H1 (cell line): ENCODE measurements around the gene NPAS4. TPM values are rescaled to one million over a fixed set of nuclear protein-coding genes. Genes with fewer than 3 reads are reported as not detected.

Experiments
- CTCF ChIA-PET: fragments of 300-600 bp; sonication (Branson Sonifier 250); formaldehyde crosslinking; loops from one replicate; lab custom pipeline; 2021; ENCODE audit not compliant: partially characterized antibody; lab: Charles Lee
- POLR2A ChIA-PET: fragments of 300-600 bp; sonication (Branson Sonifier 250); formaldehyde crosslinking; loops from one replicate; lab custom pipeline; 2021; ENCODE audit warnings: inconsistent platforms; ENCODE audit not compliant: partially characterized antibody; lab: Charles Lee
- DNase-seq, 2 experiments: peaks; one replicate each; pipeline versions ENCODE4 v3.0.0 to v3.0.0-alpha.2; 2010 to 2022; ENCODE audit warnings: low spot score in 2 of 2, low read depth in 1 of 2, mixed read lengths in 1 of 2
- FAIRE-seq: peaks from 2 replicates; lab custom pipeline; 2011; peaks lifted over from hg19 to GRCh38; lab: Jason Lieb, UNC
- H2AFZ ChIP-seq: 2 replicates; pipeline ENCODE4 v1.8.1; 2012; ENCODE audit warnings: low read length, inconsistent platforms
- H2AK5ac ChIP-seq: 2 replicates; pipeline ENCODE4 v1.6.1; 2013; ENCODE audit warnings: low read depth, low read length
- H2BK120ac ChIP-seq: replicated peaks from 2 replicates; pipeline ENCODE3; 2013; ENCODE audit warnings: low read depth, low read length, inconsistent platforms
- H2BK12ac ChIP-seq: 2 replicates; pipeline ENCODE4 v1.6.1; 2013; ENCODE audit warnings: low read depth, low read length
- H2BK15ac ChIP-seq: 2 replicates; pipeline ENCODE4 v1.6.1; 2013; ENCODE audit warnings: low read length
- H2BK20ac ChIP-seq: 2 replicates; pipeline ENCODE4 v1.6.1; 2013; ENCODE audit warnings: low read length
- H2BK5ac ChIP-seq: 2 replicates; pipeline ENCODE4 v1.6.1; 2013; ENCODE audit warnings: low read depth, low read length
- H3K14ac ChIP-seq: 2 replicates; pipeline ENCODE4 v1.6.1; 2013; ENCODE audit warnings: inconsistent platforms; ENCODE audit not compliant: insufficient read length
- H3K18ac ChIP-seq: 2 replicates; pipeline ENCODE4 v1.6.1; 2013; ENCODE audit warnings: low read length; ENCODE audit errors: extremely low read depth
- H3K23ac ChIP-seq: 2 replicates; pipeline ENCODE4 v1.6.1; 2013; ENCODE audit warnings: inconsistent platforms; ENCODE audit not compliant: insufficient read length
- H3K23me2 ChIP-seq: 2 replicates; pipeline ENCODE4 v1.6.1; 2013; ENCODE audit warnings: low read depth, low read length
- H3K27ac ChIP-seq: 2 replicates; pipeline ENCODE4 v1.6.1; 2011; ENCODE audit warnings: low read depth, low read length, inconsistent platforms
- H3K27me3 ChIP-seq, 4 experiments: replicated peaks in 1 of 4; 1 replicate in 1 of 4; 2 replicates in 3 of 4; pipeline versions ENCODE4 v1.6.1 to v1.8.1; 2011 to 2013; ENCODE audit warnings: low read length in 3 of 4, mild to moderate bottlenecking in 3 of 4, inconsistent platforms in 2 of 4, mixed read lengths in 2 of 4, moderate library complexity in 1 of 4; ENCODE audit not compliant: control insufficient read depth in 3 of 4, insufficient read depth in 3 of 4; ENCODE audit errors: extremely low read depth in 1 of 4
- H3K36me3 ChIP-seq, 4 experiments: 2 replicates each; pipeline versions ENCODE4 v1.6.1 to v1.8.1; 2011 to 2013; ENCODE audit warnings: mild to moderate bottlenecking in 4 of 4, low read length in 3 of 4, moderate library complexity in 2 of 4, control low read depth in 1 of 4, inconsistent platforms in 1 of 4; ENCODE audit not compliant: insufficient read depth in 4 of 4, control insufficient read depth in 2 of 4
- H3K4ac ChIP-seq: replicated peaks from 2 replicates; pipeline ENCODE3; 2013; ENCODE audit warnings: low read length, low read depth, mixed read lengths, inconsistent platforms; ENCODE audit not compliant: insufficient read length
- H3K4me1 ChIP-seq, 4 experiments: replicated peaks in 1 of 4; 1 replicate in 1 of 4; 2 replicates in 3 of 4; pipeline versions ENCODE4 v1.6.1 to v1.8.1; 2011 to 2013; ENCODE audit warnings: low read length in 3 of 4, inconsistent platforms in 2 of 4, mixed read lengths in 1 of 4; ENCODE audit not compliant: insufficient read depth in 4 of 4, control insufficient read depth in 3 of 4
- H3K4me2 ChIP-seq, 2 experiments: 2 replicates each; pipeline versions ENCODE4 v1.6.1 to v1.8.1; 2011 to 2013; ENCODE audit warnings: low read depth in 2 of 2, low read length in 2 of 2, control low read depth in 1 of 2, inconsistent platforms in 1 of 2, mild to moderate bottlenecking in 1 of 2; ENCODE audit not compliant: insufficient read depth in 1 of 2
- H3K4me3 ChIP-seq, 4 experiments: fragments of 200-600, 300-600 bp in 1 of 4; sonication (generic), shearing (Covaris generic), sonication (Bioruptor Twin) in 1 of 4; 2 replicates each; pipeline versions ENCODE4 v1.5.1 to v1.8.1; 2011 to 2016; ENCODE audit warnings: low read length in 4 of 4, low read depth in 3 of 4, control low read depth in 2 of 4, inconsistent platforms in 2 of 4, mild to moderate bottlenecking in 2 of 4, mixed read lengths in 1 of 4, moderate library complexity in 1 of 4; ENCODE audit not compliant: insufficient read depth in 2 of 4; ENCODE audit errors: extremely low read depth in 1 of 4
- H3K56ac ChIP-seq: replicated peaks from 2 replicates; pipeline ENCODE3; 2013; ENCODE audit warnings: low read depth, mild to moderate bottlenecking, mixed read lengths, low read length, inconsistent platforms; ENCODE audit not compliant: insufficient read length
- H3K79me1 ChIP-seq: 2 replicates; pipeline ENCODE4 v1.6.1; 2013; ENCODE audit warnings: low read depth, low read length, control low read depth
- H3K79me2 ChIP-seq, 2 experiments: 2 replicates each; pipeline versions ENCODE4 v1.6.1 to v1.8.1; 2012 to 2013; ENCODE audit warnings: low read length in 2 of 2, mild to moderate bottlenecking in 2 of 2, inconsistent platforms in 1 of 2; ENCODE audit not compliant: insufficient read depth in 2 of 2, control insufficient read depth in 1 of 2
- H3K9ac ChIP-seq, 4 experiments: replicated peaks in 1 of 4; 1 replicate in 1 of 4; 2 replicates in 3 of 4; pipeline versions ENCODE4 v1.6.1 to v1.8.1; 2011 to 2013; ENCODE audit warnings: low read depth in 3 of 4, low read length in 3 of 4, control low read depth in 2 of 4, mild to moderate bottlenecking in 2 of 4, moderate library complexity in 2 of 4, inconsistent platforms in 1 of 4; ENCODE audit errors: extremely low read depth in 1 of 4
- H3K9me3 ChIP-seq, 2 experiments: 2 replicates each; pipeline versions ENCODE4 v1.6.1 to v1.8.1; 2012 to 2013; ENCODE audit warnings: mild to moderate bottlenecking in 2 of 2, moderate library complexity in 2 of 2, control low read depth in 1 of 2, inconsistent platforms in 1 of 2, low read depth in 1 of 2, low read length in 1 of 2, mixed read lengths in 1 of 2; ENCODE audit not compliant: insufficient read depth in 2 of 2
- H4K20me1 ChIP-seq, 2 experiments: replicated peaks in 1 of 2; 2 replicates each; pipeline versions ENCODE3 to v1.8.1; 2011 to 2013; ENCODE audit warnings: inconsistent platforms in 2 of 2, low read length in 2 of 2, mild to moderate bottlenecking in 1 of 2; ENCODE audit not compliant: insufficient read depth in 2 of 2, control insufficient read depth in 1 of 2
- H4K5ac ChIP-seq: 2 replicates; pipeline ENCODE4 v1.6.1; 2013; ENCODE audit warnings: low read length, low read depth, mixed read lengths, inconsistent platforms; ENCODE audit not compliant: insufficient read length
- H4K8ac ChIP-seq: 2 replicates; pipeline ENCODE4 v1.8.0; 2013; ENCODE audit warnings: mild to moderate bottlenecking, moderate library complexity, low read length, inconsistent platforms; ENCODE audit not compliant: insufficient read depth; ENCODE audit errors: extremely low read depth
- H4K91ac ChIP-seq: replicated peaks from 2 replicates; pipeline ENCODE3; 2013; ENCODE audit warnings: low read length, mixed read lengths, inconsistent platforms; ENCODE audit not compliant: insufficient read length
- CREB1 ChIP-seq: IDR thresholded peaks from 2 replicates; pipeline ENCODE4 v1.6.1; 2012; ENCODE audit warnings: inconsistent platforms
- E2F6 ChIP-seq: IDR thresholded peaks from 2 replicates; pipeline ENCODE4 v1.6.1; 2012; ENCODE audit warnings: inconsistent platforms
- EZH2 ChIP-seq: fragments of 200-600 bp; sonication (generic); IDR thresholded peaks from 2 replicates; pipeline ENCODE4 v1.7.1; 2012; ENCODE audit warnings: low read depth, mild to moderate bottlenecking, moderate library complexity, low read length, inconsistent platforms; ENCODE audit not compliant: severe bottlenecking
- KDM4A ChIP-seq: IDR thresholded peaks from one replicate; pipeline ENCODE4 v1.7.1; 2012; ENCODE audit warnings: low read depth, mild to moderate bottlenecking, moderate library complexity, low read length, inconsistent platforms; ENCODE audit not compliant: severe bottlenecking
- NANOG ChIP-seq: IDR thresholded peaks from 2 replicates; pipeline ENCODE4 v1.6.1; 2011; ENCODE audit warnings: low read length, low read depth, mild to moderate bottlenecking, inconsistent platforms; ENCODE audit not compliant: insufficient read depth, poor library complexity, severe bottlenecking
- POU5F1 ChIP-seq: IDR thresholded peaks from 2 replicates; pipeline ENCODE4 v1.6.1; 2011; ENCODE audit warnings: low read depth, mild to moderate bottlenecking, low read length, moderate library complexity
- RNF2 ChIP-seq: fragments of 200-900, 300-1000 bp; sonication (generic); IDR thresholded peaks from 2 replicates; pipeline ENCODE4 v1.7.1; 2016; ENCODE audit warnings: borderline replicate concordance, low read depth, mild to moderate bottlenecking, antibody characterized with exemption, low read length; ENCODE audit not compliant: poor library complexity, severe bottlenecking; ENCODE audit errors: missing control alignments
- TAF1 ChIP-seq: IDR thresholded peaks from 2 replicates; pipeline ENCODE4 v1.6.1; 2011; ENCODE audit warnings: mild to moderate bottlenecking, low read depth, low read length
- WGBS, 2 experiments: shearing (Covaris generic) in 1 of 2; methylation state at CpG; one replicate each; pipeline versions ENCODE4 v1.1.6 to v1.1.7; 2013 to 2015; ENCODE audit warnings: low lambda C conversion rate in 2 of 2, mixed read lengths in 2 of 2, inconsistent platforms in 1 of 2, low coverage in 1 of 2, missing lambda C conversion rate in 1 of 2; ENCODE audit not compliant: insufficient replicate concordance in 2 of 2, insufficient coverage in 1 of 2, insufficient read length in 1 of 2; ENCODE audit errors: extremely low coverage in 1 of 2, missing lambda C conversion rate in 1 of 2; 5-methylcytosine and 5-hydroxymethylcytosine counted together
- long read RNA-seq, 2 experiments: library from RNA in 1 of 2; library from capped mRNA in 1 of 2; stranded (forward); transcript quantifications; one replicate each; pipeline ENCODE4 v2.0.0, GENCODE V29; 2021; ENCODE audit warnings: inconsistent platforms in 1 of 2
- polyA minus RNA-seq, 3 experiments: library from RNA; depleted of rRNA, polyadenylated mRNA; stranded (reverse); fragments of >200 nt; gene quantifications; 1 replicate in 2 of 3; 2 replicates in 1 of 3; pipeline ENCODE4 v1.2.3, GENCODE V29; 2011
- polyA plus RNA-seq, 7 experiments: library from polyadenylated mRNA; depleted of rRNA in 3 of 7; stranded (reverse) in 5 of 7; unstranded in 2 of 7; fragments of >200 nt in 5 of 7; fragments of 200-250 nt in 2 of 7; gene quantifications; 1 replicate in 5 of 7; 2 replicates in 1 of 7; 4 replicates in 1 of 7; pipeline versions ENCODE4 v1.2.1 to v1.2.3, GENCODE V29; 2011 to 2013; ENCODE audit warnings: missing spikeins in 2 of 7, mixed read lengths in 2 of 7
- total RNA-seq: library from RNA; stranded (reverse); fragmentation: NEBNext Ultra II Directional; extraction: Animal tissue kit (Norgen Biotek cat#: 25700); gene quantifications from 2 replicates; pipeline ENCODE4 v1.2.1, GENCODE V29; 2021

NPAS4 gene
- total RNA-seq (0.88 and 0.99 TPM in 2 replicates), polyA plus RNA-seq (2011; rRNA removed) (0.73 and 0.77 TPM in 2 replicates), polyA minus RNA-seq (2011; rRNA and poly(A)+ RNA removed) (0.12 and 0.66 TPM in 2 replicates)
- polyA plus RNA-seq (2011; cell fraction: cytosol; rRNA removed): 0.54 TPM
- polyA plus RNA-seq (2011; cell fraction: nucleus; rRNA removed): 2.0 TPM
- 0.58 to 1.2 TPM (median 0.85 TPM) in 4 replicates for polyA plus RNA-seq (2012, experiment 1 of 2)
- polyA plus RNA-seq (2012, experiment 2 of 2): 0.28 TPM
- 0.24 TPM for polyA plus RNA-seq (2013, experiment 1 of 2)
- polyA plus RNA-seq (2013, experiment 2 of 2): 0.18 TPM
- 0.44 TPM for polyA minus RNA-seq (2011; cell fraction: cytosol; rRNA and poly(A)+ RNA removed)
- 0.40 TPM for polyA minus RNA-seq (2011; cell fraction: nucleus; rRNA and poly(A)+ RNA removed)
- long read RNA-seq, experiment 1: 0 reads
- long read RNA-seq, experiment 2: 0 reads

DNA sequence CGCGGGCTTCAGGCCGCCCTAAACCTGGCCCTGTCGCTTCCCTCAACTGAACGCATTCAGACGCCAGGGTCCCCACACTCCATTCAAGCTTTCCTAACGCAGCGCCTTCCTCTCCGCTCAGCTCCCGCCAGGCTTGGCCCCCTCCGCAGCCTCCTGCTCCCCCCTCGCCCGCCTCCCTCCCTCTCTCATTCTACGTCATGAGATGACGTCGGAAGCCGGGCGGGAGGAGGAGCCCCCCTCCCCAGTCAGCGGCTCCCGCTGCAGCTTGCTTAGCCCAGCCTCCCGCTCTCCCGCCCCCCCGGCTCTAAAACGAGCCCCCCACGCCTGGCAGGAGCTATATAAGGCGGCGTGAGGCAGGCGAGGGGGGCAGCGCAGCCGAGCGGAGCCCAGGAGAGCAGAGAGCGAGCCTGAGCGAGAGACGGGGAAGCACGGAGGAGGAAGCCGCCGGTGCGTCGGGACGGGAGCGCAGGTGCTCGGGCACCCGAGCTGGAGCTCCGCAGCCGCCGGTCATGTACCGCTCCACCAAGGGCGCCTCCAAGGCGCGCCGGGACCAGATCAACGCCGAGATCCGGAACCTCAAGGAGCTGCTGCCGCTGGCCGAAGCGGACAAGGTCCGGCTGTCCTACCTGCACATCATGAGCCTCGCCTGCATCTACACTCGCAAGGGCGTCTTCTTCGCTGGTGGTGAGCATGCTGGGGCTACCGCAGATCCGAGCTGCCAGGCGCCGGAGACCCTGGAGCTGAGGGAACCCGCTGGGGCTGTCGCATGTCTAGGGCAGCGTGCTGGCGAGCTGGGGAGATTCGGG is at the start of gene NPAS4:
Gene NPAS4, plus strand, starts transcription at position 365 of the 806 bp plus-strand sequence. Its CDS starts 145 bp downstream, at position 510.
- Histone ChIP-seq H3K23me2 (peaks cover 13% of the 10 kb centered on the region), H3K27me3 (peaks cover 13 to 28% (median 26%) of the 10 kb centered on the region in 4 experiments), H3K9me3 (no peaks in the 10 kb centered on the region), H3K27ac (no peak within 1 kb of the TSS), H3K79me1 (no peaks in the 10 kb centered on the region), H3K14ac (no peak within 1 kb of the TSS), H4K8ac (no peak within 1 kb of the TSS; the same call in 1 of the 2 replicates), H2BK120ac (no peak within 1 kb of the TSS), H3K4me3 (peak within 1 kb of the TSS; percentile 17 to 61 (median 54)), H2BK15ac (no peak within 1 kb of the TSS), H3K18ac (no peak within 1 kb of the TSS), H2BK5ac (no peak within 1 kb of the TSS), H2AK5ac (no peak within 1 kb of the TSS), H3K4ac (no peak within 1 kb of the TSS), H2AFZ (no peak within 1 kb of the TSS), H3K4me1 (peaks cover 3 to 20% (median 8%) of the 10 kb centered on the region in 4 experiments), H2BK12ac (no peak within 1 kb of the TSS), H4K5ac (no peak within 1 kb of the TSS), H3K79me2 (no peaks in the 10 kb centered on the region), H3K9ac (no peak within 1 kb of the TSS; a peak in 1 of 7 replicates), H3K56ac (no peak within 1 kb of the TSS), H3K36me3 (no peaks in the 10 kb centered on the region; a peak in 1 of 8 replicates), H3K23ac (no peak within 1 kb of the TSS), H2BK20ac (no peak within 1 kb of the TSS), H4K91ac (no peak within 1 kb of the TSS), H4K20me1 (peaks cover 16 to 27% of the 10 kb centered on the region in 2 experiments), H3K4me2 (peak within 1 kb of the TSS; percentile 88)
- WGBS, 2 experiments: 7% methylated on average over 48 of the region's 71 CpGs; no CpG with 5 or more reads in 1 of the 2 experiments
- ChIA-PET POLR2A (interaction anchor here (0.8 to 7.3 kb wide), 12 partner anchors 10 to 259 kb away, joined by 3 to 78 read pairs (median 4); partner anchors contain the start of genes ACTN3, DPP3, MRPL11 and PELI3), CTCF (interaction anchor here (0.6 to 13.2 kb wide), 25 partner anchors 11 to 434 kb away, joined by 3 to 259 read pairs (median 4); partner anchors contain the start of genes BRMS1, CTSF, DPP3 and MRPL11)
- peak in 1 of 2 experiments; percentile 75 for DNase-seq
- no peak for FAIRE-seq
- TF ChIP-seq POU5F1: no peak
- TF ChIP-seq NANOG: no peak
- TF ChIP-seq RNF2: peak; percentile 59
- TF ChIP-seq E2F6: 0 out of 2 replicates have a peak, but pooled peaks have one; percentile 11
- TF ChIP-seq KDM4A: peak; percentile 8
- TF ChIP-seq CREB1: peak; percentile 94
- peak; percentile 51 for TF ChIP-seq EZH2
- TF ChIP-seq TAF1: no peak
